GM20000 (cell line): ENCODE measurements around the gene SPTA1.

ENCODE experiments used
- DNase-seq: peaks from one replicate; pipeline ENCODE4 v3.0.0; 2012; ENCODE audit warnings: low spot score
- CTCF ChIP-seq: IDR thresholded peaks from 2 replicates; pipeline ENCODE4 v1.5.1; 2012; ENCODE audit warnings: mild to moderate bottlenecking, control low read depth; ENCODE audit errors: extremely low read depth, missing control alignments

The SPTA1 gene

DNA sequence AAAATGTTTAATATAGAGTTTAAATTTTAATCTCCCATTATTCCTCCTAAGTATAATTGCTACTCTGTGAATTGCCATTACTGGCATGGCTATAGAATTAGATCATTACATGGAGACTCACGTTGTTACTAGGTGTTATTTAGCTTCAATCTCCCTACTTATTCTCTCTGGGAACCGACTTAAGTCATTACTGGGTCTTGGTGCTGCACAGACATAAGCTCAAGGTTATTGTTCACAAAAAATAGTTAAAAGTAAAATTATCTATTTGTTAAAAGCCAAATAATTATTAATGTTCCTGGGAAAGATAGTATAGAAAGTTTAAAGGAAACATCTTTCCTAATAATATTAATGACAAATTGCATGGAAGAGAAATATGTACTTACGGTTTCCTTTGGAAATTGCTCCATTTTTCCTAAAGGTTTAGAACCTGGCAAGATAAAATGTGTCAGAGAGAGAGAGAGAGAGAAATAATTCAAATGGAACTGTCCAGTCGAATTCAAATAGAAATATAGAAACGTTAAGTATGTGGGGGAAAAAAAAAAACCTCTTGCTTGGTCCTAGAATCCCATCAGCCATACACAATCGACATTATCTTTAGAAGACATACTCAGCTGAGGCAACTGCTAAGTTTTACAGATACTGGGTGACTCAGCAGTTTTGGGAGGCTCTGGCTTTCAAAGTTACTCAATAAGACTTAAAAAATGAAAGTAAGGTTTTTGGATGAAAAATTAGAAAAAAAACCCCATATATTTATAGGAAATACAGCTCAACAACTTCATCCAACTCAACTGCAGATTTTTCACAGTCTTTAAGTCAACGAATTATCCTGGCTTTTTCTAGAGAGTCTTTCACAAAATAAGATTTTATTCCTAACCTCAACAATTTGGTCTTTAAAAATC, at the start of gene SPTA1:
SPTA1 (minus strand) TSS at position 605 of the 899 bp plus-strand sequence; CDS start at position 407, 198 bp downstream.
- no peak for DNase-seq
- TF ChIP-seq CTCF = no peak

GRCh38 chr1:158735848-158736247, 49.3 kb upstream of the SPTA1 start:
- DNase-seq = no peak
- no peak for TF ChIP-seq CTCF

- no peak for DNase-seq
These were observed 46.0 kb upstream of the SPTA1 start for GRCh38 chr1:158732524-158732923.

GRCh38 chr1:158731707-158732106, 45.2 kb upstream of the SPTA1 start:
- no peak for DNase-seq
- no peak for TF ChIP-seq CTCF

More at GRCh38 chr1:158732524-158732923, 46.0 kb upstream of the SPTA1 start:
- TF ChIP-seq CTCF = no peak

GRCh38 chr1:158730453-158730852, 43.9 kb upstream of the SPTA1 start:
- DNase-seq = no peak
- no peak for TF ChIP-seq CTCF

- TF ChIP-seq CTCF = no peak
These were observed 42.2 kb upstream of the SPTA1 start for GRCh38 chr1:158728510-158729225.

DNA sequence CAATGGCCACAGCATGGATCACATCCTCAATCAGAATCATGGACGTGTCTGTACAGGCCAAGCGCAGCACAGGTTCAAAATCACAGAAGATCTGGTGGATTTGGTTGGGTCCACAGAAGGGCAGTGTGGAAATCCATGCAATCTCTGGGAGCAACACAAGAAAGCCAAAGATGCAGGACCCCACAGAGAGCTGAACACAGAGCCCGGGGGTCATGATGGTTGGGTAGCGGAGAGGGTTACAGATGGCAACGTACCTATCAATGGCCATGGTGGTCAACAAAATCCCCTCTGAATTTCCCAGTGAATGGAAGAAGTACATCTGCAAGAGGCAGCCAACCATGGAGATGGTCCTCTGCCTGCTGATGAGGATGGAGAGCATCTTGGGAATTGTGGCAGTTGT, 37.9 kb upstream of the SPTA1 start:
- no peak for TF ChIP-seq CTCF
- no peak for DNase-seq

More at GRCh38 chr1:158728510-158729225, 42.2 kb upstream of the SPTA1 start:
- no peak for DNase-seq
